DND-41 (cell line): ENCODE measurements around the gene RNF145.
"Not testable (repeated sequence)": the region's sequence is repeated elsewhere in the genome, so short reads cannot be mapped to it uniquely, and the experiment has no call there.

Source experiments
- ATAC-seq: fragments of 200-7000 bp; cut with Tn5 transposase; 3 replicates; pipeline ENCODE4 v1.9.1; 2021; ENCODE audit warnings: low read depth; ENCODE audit not compliant: insufficient read depth
- DNase-seq: peaks from one replicate; pipeline ENCODE4 v3.0.0-alpha.2; 2020
- H2AFZ ChIP-seq: 2 replicates; pipeline ENCODE4 v1.6.0; 2012; ENCODE audit warnings: low read depth, low read length
- H3K27ac ChIP-seq: 2 replicates; pipeline ENCODE4 v1.5.1; 2012; ENCODE audit warnings: low read length, inconsistent platforms
- H3K27me3 ChIP-seq: fragments of 200-600 bp; sonication (generic); 2 replicates; pipeline ENCODE4 v1.6.0; 2012; ENCODE audit warnings: low read length, mild to moderate bottlenecking, inconsistent platforms; ENCODE audit not compliant: insufficient read depth, poor library complexity
- H3K36me3 ChIP-seq: 2 replicates; pipeline ENCODE4 v1.5.1; 2012; ENCODE audit warnings: low read length, inconsistent platforms; ENCODE audit not compliant: insufficient read depth
- H3K4me1 ChIP-seq: 2 replicates; pipeline ENCODE4 v1.5.1; 2012; ENCODE audit warnings: mild to moderate bottlenecking, low read length; ENCODE audit not compliant: insufficient read depth
- H3K4me2 ChIP-seq: 2 replicates; pipeline ENCODE4 v1.6.0; 2012; ENCODE audit warnings: mild to moderate bottlenecking, moderate library complexity, low read length, inconsistent platforms; ENCODE audit not compliant: insufficient read depth
- H3K4me3 ChIP-seq, 2 experiments: fragments of 200-600 bp in 1 of 2; shearing (Covaris generic) in 1 of 2; 2 replicates each; pipeline ENCODE4 v1.5.1; 2012 to 2016; ENCODE audit warnings: inconsistent platforms in 2 of 2, low read length in 2 of 2, mild to moderate bottlenecking in 2 of 2, low read depth in 1 of 2, moderate library complexity in 1 of 2
- H3K79me2 ChIP-seq: 2 replicates; pipeline ENCODE4 v1.6.0; 2012; ENCODE audit warnings: low read length, inconsistent platforms; ENCODE audit not compliant: insufficient read depth
- H3K9ac ChIP-seq: 2 replicates; pipeline ENCODE4 v1.6.0; 2012; ENCODE audit warnings: low read depth, mild to moderate bottlenecking, inconsistent platforms, low read length, moderate library complexity
- H3K9me3 ChIP-seq: 2 replicates; pipeline ENCODE4 v1.5.1; 2012; ENCODE audit warnings: low read length, moderate library complexity, mild to moderate bottlenecking, inconsistent platforms; ENCODE audit not compliant: insufficient read depth, severe bottlenecking
- H4K20me1 ChIP-seq: 2 replicates; pipeline ENCODE4 v1.6.0; 2012; ENCODE audit warnings: low read length; ENCODE audit not compliant: insufficient read depth
- CTCF ChIP-seq: IDR thresholded peaks from 2 replicates; pipeline ENCODE4 v1.5.1; 2012; ENCODE audit warnings: borderline replicate concordance, low read length, moderate library complexity, mild to moderate bottlenecking; ENCODE audit not compliant: poor library complexity, severe bottlenecking; ENCODE audit errors: extremely low read depth
- EZH2 ChIP-seq: IDR thresholded peaks from 3 replicates; pipeline ENCODE4 v1.6.1; 2012; ENCODE audit warnings: borderline replicate concordance, low read depth, mild to moderate bottlenecking, moderate library complexity, low read length, inconsistent platforms; ENCODE audit not compliant: severe bottlenecking

The RNF145 gene

GRCh38 chr5:159240301-159240870 is 31.0 kb upstream of the RNF145 start:
- Histone ChIP-seq H3K27ac (no peak overlapping the region), H2AFZ (no peak overlapping the region), H3K27me3 (no peaks in the 10 kb centered on the region), H4K20me1 (no peaks in the 10 kb centered on the region), H3K4me2 (no peak overlapping the region), H3K79me2 (no peaks in the 10 kb centered on the region), H3K9ac (no peak overlapping the region), H3K9me3 (no peaks in the 10 kb centered on the region), H3K36me3 (no peaks in the 10 kb centered on the region), H3K4me1 (no peaks in the 10 kb centered on the region), H3K4me3 (no peak overlapping the region)
- no peak for DNase-seq
- TF ChIP-seq EZH2 (no peak), CTCF (no peak)
- ATAC-seq, result no peak

- H3K4me1 ChIP-seq, ATAC-seq, H3K27ac ChIP-seq, DNase-seq, H3K27me3 ChIP-seq, H3K9me3 ChIP-seq, H3K36me3 ChIP-seq, H3K4me2 ChIP-seq, H4K20me1 ChIP-seq, H3K79me2 ChIP-seq, H3K4me3 ChIP-seq, H3K9ac ChIP-seq, H2AFZ ChIP-seq: not testable (repeated sequence)
These were observed 26.6 kb upstream of the RNF145 start for GRCh38 chr5:159235871-159236520.

GRCh38 chr5:159231167-159231566 is 21.8 kb upstream of the RNF145 start:
- Histone ChIP-seq H3K9me3 (no peaks in the 10 kb centered on the region), H3K79me2 (no peaks in the 10 kb centered on the region), H3K9ac (no peak overlapping the region), H3K36me3 (no peaks in the 10 kb centered on the region), H3K4me3 (no peak overlapping the region), H4K20me1 (no peaks in the 10 kb centered on the region), H3K4me1 (no peaks in the 10 kb centered on the region), H3K27me3 (no peaks in the 10 kb centered on the region), H2AFZ (no peak overlapping the region), H3K4me2 (no peak overlapping the region), H3K27ac (no peak overlapping the region)
- TF ChIP-seq EZH2 (no peak), CTCF (no peak)
- no peak for DNase-seq
- no peak for ATAC-seq

- Histone ChIP-seq H4K20me1 (no peaks in the 10 kb centered on the region), H3K79me2 (no peaks in the 10 kb centered on the region), H3K4me3 (no peak overlapping the region), H3K9me3 (no peaks in the 10 kb centered on the region), H3K4me1 (no peaks in the 10 kb centered on the region), H3K36me3 (no peaks in the 10 kb centered on the region), H2AFZ (no peak overlapping the region), H3K27me3 (no peaks in the 10 kb centered on the region), H3K4me2 (no peak overlapping the region), H3K9ac (no peak overlapping the region), H3K27ac (no peak overlapping the region)
- no peak for TF ChIP-seq CTCF
- TF ChIP-seq EZH2, result no peak
- DNase-seq (no peak), ATAC-seq (no peak)
These were observed 21.3 kb upstream of the RNF145 start for GRCh38 chr5:159230657-159231056.

- H3K27ac ChIP-seq, H3K9ac ChIP-seq, DNase-seq, H3K27me3 ChIP-seq, H4K20me1 ChIP-seq, H3K79me2 ChIP-seq, H3K9me3 ChIP-seq, ATAC-seq, H3K4me3 ChIP-seq, H3K4me2 ChIP-seq, H3K36me3 ChIP-seq, H3K4me1 ChIP-seq, H2AFZ ChIP-seq: not testable (repeated sequence)
These were observed 18.7 kb upstream of the RNF145 start for GRCh38 chr5:159228097-159228496.
